Measurements from ENCODE around the gene OGG1. TPM values are rescaled to one million over a fixed set of nuclear protein-coding genes. Genes with fewer than 3 reads are reported as not detected.
A peak's percentile ranks its signal among the peaks of the same experiment; 100 is the strongest.

OGG1 gene
- total RNA-seq, 3 donors from 2014 or later (not counting 1 experiment from before 2014, with no cell fraction given): 33.4 to 52.1 (median 34.7) TPM

DNA sequence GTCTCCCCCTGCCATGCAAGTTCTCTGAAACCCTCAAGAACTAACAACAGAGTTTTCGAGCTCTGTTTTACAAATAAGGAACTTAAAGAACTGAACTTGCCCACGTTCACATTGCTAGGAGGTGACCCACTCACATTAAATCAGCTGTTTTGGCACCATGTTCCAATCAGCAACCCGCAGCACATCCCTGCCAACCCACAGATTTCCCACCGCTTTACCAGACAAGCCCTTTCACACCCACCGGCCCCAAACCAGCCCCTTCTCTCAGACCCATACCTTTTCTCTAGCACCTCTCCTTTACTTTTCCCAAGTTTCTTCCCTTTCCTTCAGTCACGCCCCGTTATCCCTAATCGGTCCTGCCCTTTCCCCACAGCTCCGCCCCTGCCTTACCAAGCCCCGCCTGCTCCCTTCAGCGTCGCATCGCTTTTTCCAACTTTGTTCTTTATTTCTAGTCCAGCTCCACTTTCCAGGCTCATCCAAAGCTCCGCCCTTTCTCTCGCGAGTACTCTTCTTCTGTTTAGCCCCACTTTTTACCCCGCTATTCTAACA lies 19.0 kb upstream of the OGG1 start:
- Histone ChIP-seq H3K36me3 (ENCODE audit: control insufficient read depth, insufficient read depth, low read length) (peaks cover 9% of the 10 kb centered on the region), H3K9me3 (ENCODE audit: control insufficient read depth, insufficient read depth, low read length) (no peaks in the 10 kb centered on the region), H3K27me3 (ENCODE audit: control insufficient read depth, insufficient read depth, low read length) (no peaks in the 10 kb centered on the region), H3K27ac (ENCODE audit: low read length) (peak overlapping the region; percentile 58), H3K4me1 (ENCODE audit: control insufficient read depth, insufficient read depth, low read length) (peaks cover 38% of the 10 kb centered on the region), H3K4me3 (ENCODE audit: low read length) (peak overlapping the region; percentile 96)
- intact Hi-C loops (cut with micrococcal nuclease): loop anchor here (1.0 to 5.0 kb wide), 4 partner anchors 19 to 333 kb away; partner anchors contain the start of genes ARPC4, MTMR14, OGG1 and SETD5
- H3K4me3 Mint-ChIP-seq: peak overlapping the region; percentile 98
- no peaks in the 10 kb centered on the region for H3K9me3 Mint-ChIP-seq
- ATAC-seq (peak; percentile 38 to 48 (median 39)), DNase-seq (no peak)
- peaks cover 47 to 62% of the 10 kb centered on the region in 2 donors for H3K4me1 Mint-ChIP-seq
- TF ChIP-seq, protein P1, sequence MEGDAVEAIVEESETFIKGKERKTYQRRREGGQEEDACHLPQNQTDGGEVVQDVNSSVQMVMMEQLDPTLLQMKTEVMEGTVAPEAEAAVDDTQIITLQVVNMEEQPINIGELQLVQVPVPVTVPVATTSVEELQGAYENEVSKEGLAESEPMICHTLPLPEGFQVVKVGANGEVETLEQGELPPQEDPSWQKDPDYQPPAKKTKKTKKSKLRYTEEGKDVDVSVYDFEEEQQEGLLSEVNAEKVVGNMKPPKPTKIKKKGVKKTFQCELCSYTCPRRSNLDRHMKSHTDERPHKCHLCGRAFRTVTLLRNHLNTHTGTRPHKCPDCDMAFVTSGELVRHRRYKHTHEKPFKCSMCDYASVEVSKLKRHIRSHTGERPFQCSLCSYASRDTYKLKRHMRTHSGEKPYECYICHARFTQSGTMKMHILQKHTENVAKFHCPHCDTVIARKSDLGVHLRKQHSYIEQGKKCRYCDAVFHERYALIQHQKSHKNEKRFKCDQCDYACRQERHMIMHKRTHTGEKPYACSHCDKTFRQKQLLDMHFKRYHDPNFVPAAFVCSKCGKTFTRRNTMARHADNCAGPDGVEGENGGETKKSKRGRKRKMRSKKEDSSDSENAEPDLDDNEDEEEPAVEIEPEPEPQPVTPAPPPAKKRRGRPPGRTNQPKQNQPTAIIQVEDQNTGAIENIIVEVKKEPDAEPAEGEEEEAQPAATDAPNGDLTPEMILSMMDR (IDR thresholded peaks at IDR 0.05): no peak
- under 1% methylated on average over 16 of the region's 17 CpGs for WGBS (ENCODE audit: insufficient coverage)
- no peaks in the 10 kb centered on the region for H3K27me3 Mint-ChIP-seq (ENCODE audit: low read depth in 2 of 2)
- H3K36me3 Mint-ChIP-seq: no peaks in the 10 kb centered on the region
- H3K27ac Mint-ChIP-seq: peak overlapping the region; percentile 93 to 94

DNA sequence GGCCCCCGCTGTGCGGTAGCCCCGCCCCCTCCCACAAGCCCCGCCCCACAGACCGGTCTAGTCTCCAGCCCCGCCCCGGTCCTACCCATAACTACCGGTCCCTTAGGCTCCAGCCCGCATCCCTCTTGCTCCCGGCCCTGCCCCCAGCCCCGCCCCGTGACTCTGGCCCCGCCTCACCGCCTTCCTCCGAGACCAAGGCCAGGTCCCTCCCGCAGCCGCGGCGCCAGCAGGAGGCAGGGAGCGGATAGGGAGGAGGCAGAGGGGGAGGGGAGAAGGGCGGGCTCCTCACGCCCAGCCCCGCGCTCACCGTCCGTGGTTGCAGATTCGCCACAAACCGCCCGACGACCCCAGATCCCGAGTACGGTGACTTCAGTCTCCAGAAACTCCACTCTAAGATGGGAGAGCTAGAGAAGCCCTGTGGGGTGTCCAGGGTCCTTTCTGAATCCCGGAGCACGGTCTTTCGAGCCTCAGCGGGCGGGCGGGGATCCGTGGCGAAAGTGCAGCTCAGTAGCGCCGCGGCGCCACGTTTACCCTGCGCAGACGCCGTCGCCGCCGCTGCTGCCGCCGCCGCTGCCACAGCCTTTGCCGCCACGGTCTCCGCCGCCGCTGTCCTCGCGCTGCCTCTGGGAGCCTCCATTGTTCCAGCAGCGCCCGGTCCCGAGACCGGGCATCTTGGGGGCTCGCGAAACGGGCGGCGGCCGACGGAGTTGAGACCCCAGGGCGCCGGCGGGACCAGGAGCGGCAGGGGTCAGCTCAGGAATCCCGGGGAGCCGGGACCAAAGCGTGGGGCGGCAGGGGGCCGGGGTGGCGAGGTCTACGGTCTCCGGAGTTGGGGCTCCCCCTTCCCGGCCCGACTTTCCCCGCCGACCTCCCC lies 18.3 kb upstream of the OGG1 start, which contains the start of gene BRPF1:
Gene BRPF1, plus strand, starts transcription at position 530 of the 874 bp plus-strand sequence. CDS start 2,406 bp downstream, outside the sequence.
- Mint-ChIP-seq H3K27me3 (ENCODE audit: low read depth in 2 of 2) (no peaks in the 10 kb centered on the region), H3K4me3 (peak within 1 kb of the TSS; percentile 98), H3K9me3 (no peaks in the 10 kb centered on the region), H3K4me1 (peaks cover 49 to 65% of the 10 kb centered on the region in 2 donors), H3K36me3 (no peaks in the 10 kb centered on the region), H3K27ac (peak within 1 kb of the TSS; percentile 93 to 94)
- Histone ChIP-seq H3K9me3 (ENCODE audit: control insufficient read depth, insufficient read depth, low read length) (no peaks in the 10 kb centered on the region), H3K4me3 (ENCODE audit: low read length) (peak within 1 kb of the TSS; percentile 96), H3K27ac (ENCODE audit: low read length) (peak within 1 kb of the TSS; percentile 96), H3K4me1 (ENCODE audit: control insufficient read depth, insufficient read depth, low read length) (peaks cover 40% of the 10 kb centered on the region), H3K36me3 (ENCODE audit: control insufficient read depth, insufficient read depth, low read length) (peaks cover 13% of the 10 kb centered on the region), H3K27me3 (ENCODE audit: control insufficient read depth, insufficient read depth, low read length) (no peaks in the 10 kb centered on the region)
- ATAC-seq: peak; percentile 89 to 96 (median 90)
- TF ChIP-seq, protein P1 (IDR thresholded peaks at IDR 0.05): no peak
- under 1% methylated on average over 88 of the region's 88 CpGs for WGBS (ENCODE audit: insufficient coverage)
- intact Hi-C loops (cut with micrococcal nuclease): loop anchor here (1.0 to 5.0 kb wide), 4 partner anchors 18 to 334 kb away; partner anchors contain the start of genes ARPC4, MTMR14, OGG1 and SETD5
- DNase-seq: peak; percentile 93 to 99

DNA sequence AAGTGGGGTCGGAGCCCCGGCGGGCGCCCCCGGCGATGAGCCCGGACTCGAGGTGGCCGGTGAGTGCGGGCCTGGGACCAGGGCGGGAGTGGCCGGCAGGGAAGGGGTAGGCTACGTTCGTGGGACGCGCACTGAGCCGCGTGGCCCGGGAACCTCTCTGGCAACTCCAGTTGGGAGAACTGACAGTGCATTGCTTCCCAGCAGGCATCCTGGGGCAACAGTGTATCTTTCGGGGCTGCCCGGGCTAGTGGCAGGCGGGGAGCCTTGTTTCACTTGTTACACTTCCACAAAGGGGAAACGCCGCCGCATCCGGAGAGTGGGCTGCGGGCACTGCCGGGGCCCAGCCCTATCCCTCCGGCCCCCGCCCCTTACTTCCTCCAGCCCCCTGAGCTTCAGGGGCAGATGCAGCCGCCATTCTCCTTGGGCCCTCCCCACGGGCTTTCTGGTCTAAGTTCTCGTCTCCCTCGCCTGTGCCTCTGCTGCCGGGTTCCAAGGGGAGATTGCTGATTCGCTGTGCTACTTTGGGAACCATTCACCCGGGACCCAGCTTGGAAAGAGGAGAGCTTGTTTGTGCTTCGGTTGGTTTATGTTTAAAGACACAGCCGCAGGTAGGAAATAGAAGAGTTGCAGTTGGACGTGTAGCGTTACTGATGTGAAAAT lies 17.5 kb upstream of the OGG1 start:
- H3K9me3 Mint-ChIP-seq: no peaks in the 10 kb centered on the region
- ATAC-seq: peak in 1 of 3 donors; percentile 6
- H3K27me3 Mint-ChIP-seq (ENCODE audit: low read depth in 2 of 2): no peaks in the 10 kb centered on the region
- DNase-seq: peak; percentile 50 to 60
- peak overlapping the region; percentile 94 for H3K4me3 Mint-ChIP-seq
- under 1% methylated on average over 41 of the region's 41 CpGs for WGBS (ENCODE audit: insufficient coverage)
- intact Hi-C loops (cut with micrococcal nuclease): loop anchor here (5.0 kb wide), 2 partner anchors 60 to 335 kb away; partner anchors contain the start of genes ARPC4, SETD5 and TADA3
- peak overlapping the region; percentile 96 for H3K4me3 ChIP-seq (ENCODE audit: low read length)
- peak overlapping the region; percentile 96 for H3K27ac ChIP-seq (ENCODE audit: low read length)
- peaks cover 51 to 65% of the 10 kb centered on the region in 2 donors for H3K4me1 Mint-ChIP-seq
- no peaks in the 10 kb centered on the region for H3K9me3 ChIP-seq (ENCODE audit: control insufficient read depth, insufficient read depth, low read length)
- H3K36me3 Mint-ChIP-seq: no peaks in the 10 kb centered on the region
- peak overlapping the region; percentile 93 to 94 for H3K27ac Mint-ChIP-seq
- H3K36me3 ChIP-seq (ENCODE audit: control insufficient read depth, insufficient read depth, low read length): peaks cover 20% of the 10 kb centered on the region
- H3K27me3 ChIP-seq (ENCODE audit: control insufficient read depth, insufficient read depth, low read length): no peaks in the 10 kb centered on the region
- peaks cover 34% of the 10 kb centered on the region for H3K4me1 ChIP-seq (ENCODE audit: control insufficient read depth, insufficient read depth, low read length)
- TF ChIP-seq, protein P1 (IDR thresholded peaks at IDR 0.05): no peak
